Body of pancreas (tissue), 4 donors: Measurements from ENCODE around the gene RASD2. TPM values are rescaled to one million over a fixed set of nuclear protein-coding genes. Genes with fewer than 3 reads are reported as not detected.

Source experiments
- ATAC-seq: fragments of 150-250 bp; one replicate; pipeline ENCODE4 v1.9.1; 2016
- DNase-seq, 4 donors: peaks; one replicate each; pipeline ENCODE4 v3.0.0-alpha.2; 2019
- H3K27ac ChIP-seq, 4 donors: fragments of 200-600 bp; sonication (generic); 1 replicate in 3 of 4; 2 replicates in 1 of 4; pipeline versions ENCODE4 v1.5.1 to v1.6.1; 2016 to 2019; ENCODE audit warnings: mild to moderate bottlenecking in 1 of 4, mixed read lengths in 1 of 4, moderate library complexity in 1 of 4
- H3K27me3 ChIP-seq, 2 donors: fragments of 200-600 bp; sonication (generic); one replicate each; pipeline ENCODE4 v1.6.0; 2016; ENCODE audit warnings: mild to moderate bottlenecking in 1 of 2
- H3K36me3 ChIP-seq, 2 donors: fragments of 200-600 bp; sonication (generic); replicated peaks in 1 of 2; 2 replicates each; pipeline ENCODE4 v1.5.1; 2016; ENCODE audit warnings: low read depth in 2 of 2; ENCODE audit not compliant: insufficient read depth in 1 of 2
- H3K4me1 ChIP-seq: fragments of 200-600 bp; sonication (generic); one replicate; pipeline ENCODE4 v1.6.0; 2016
- H3K4me3 ChIP-seq, 2 donors: fragments of 200-600 bp; sonication (generic); 1 replicate in 1 of 2; 2 replicates in 1 of 2; pipeline ENCODE4 v1.5.1; 2016 to 2019
- H3K9me3 ChIP-seq, 3 donors: fragments of 200-600 bp; sonication (generic); 1 replicate in 2 of 3; 2 replicates in 1 of 3; pipeline ENCODE4 v1.5.1; 2016
- POLR2A ChIP-seq, 3 donors: fragments of 450-650 bp; IDR thresholded peaks; one replicate each; pipeline ENCODE4 v1.6.1; 2016; ENCODE audit warnings: antibody characterized with exemption in 3 of 3, mild to moderate bottlenecking in 2 of 3
- WGBS, 2 donors: methylation state at CpG; one replicate each; pipeline ENCODE4 v1.1.5; 2017; 5-methylcytosine and 5-hydroxymethylcytosine counted together
- intact Hi-C: fragments of 100-400 bp; cut with DNase I; formaldehyde crosslinking; loops from one replicate; pipeline ENCODE4 v1.15.1; 2023
- total RNA-seq, 2 donors: library from RNA; depleted of rRNA; stranded (reverse); fragments of >200 nt; gene quantifications; one replicate each; pipeline ENCODE4 v1.1.0, GENCODE V29; 2016
- TF ChIP-seq, protein P1 (sequence below), 7 experiments: fragments of 450-650 bp in 4 of 7; fragments of 200-600 bp in 3 of 7; sonication (generic) in 3 of 7; IDR thresholded peaks; one replicate each; pipeline ENCODE4 v1.5.1; 2016 to 2019; ENCODE audit warnings: antibody characterized with exemption in 7 of 7

RASD2 gene
- total RNA-seq, 2 donors from 2014 or later, result 0.26 to 3.6 TPM

DNA sequence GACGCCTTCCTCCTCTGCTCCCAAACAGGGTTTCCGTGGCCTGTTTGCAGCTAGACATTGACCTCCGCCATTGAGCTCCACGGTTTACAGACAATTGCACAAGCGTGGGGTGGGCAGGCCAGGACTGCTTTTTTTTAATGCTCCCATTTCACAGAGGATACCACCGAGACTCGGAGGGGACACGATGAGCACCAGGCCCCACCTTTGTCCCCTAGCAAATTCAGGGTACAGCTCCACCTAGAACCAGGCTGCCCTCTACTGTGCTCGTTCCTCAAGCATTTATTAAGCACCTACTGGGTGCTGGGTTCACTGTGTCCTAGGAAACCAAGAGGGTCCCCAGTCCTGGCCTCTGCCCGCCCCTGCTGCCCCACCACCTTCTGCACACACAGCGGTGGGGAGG, 12.2 kb downstream of the RASD2 start:
- ATAC-seq (no peak), DNase-seq (no peak)
- Histone ChIP-seq H3K27ac (no peak overlapping the region), H3K4me1 (no peaks in the 10 kb centered on the region), H3K9me3 (no peaks in the 10 kb centered on the region), H3K27me3 (no peaks in the 10 kb centered on the region), H3K4me3 (no peak overlapping the region), H3K36me3 (no peaks in the 10 kb centered on the region)
- intact Hi-C loops, result no loop called here
- WGBS, 2 donors, result 76 to 83% methylated on average over 5 to 8 of the region's 11 CpGs
- TF ChIP-seq POLR2A (IDR thresholded peaks at IDR 0.05), result no peak
- TF ChIP-seq, protein P1, sequence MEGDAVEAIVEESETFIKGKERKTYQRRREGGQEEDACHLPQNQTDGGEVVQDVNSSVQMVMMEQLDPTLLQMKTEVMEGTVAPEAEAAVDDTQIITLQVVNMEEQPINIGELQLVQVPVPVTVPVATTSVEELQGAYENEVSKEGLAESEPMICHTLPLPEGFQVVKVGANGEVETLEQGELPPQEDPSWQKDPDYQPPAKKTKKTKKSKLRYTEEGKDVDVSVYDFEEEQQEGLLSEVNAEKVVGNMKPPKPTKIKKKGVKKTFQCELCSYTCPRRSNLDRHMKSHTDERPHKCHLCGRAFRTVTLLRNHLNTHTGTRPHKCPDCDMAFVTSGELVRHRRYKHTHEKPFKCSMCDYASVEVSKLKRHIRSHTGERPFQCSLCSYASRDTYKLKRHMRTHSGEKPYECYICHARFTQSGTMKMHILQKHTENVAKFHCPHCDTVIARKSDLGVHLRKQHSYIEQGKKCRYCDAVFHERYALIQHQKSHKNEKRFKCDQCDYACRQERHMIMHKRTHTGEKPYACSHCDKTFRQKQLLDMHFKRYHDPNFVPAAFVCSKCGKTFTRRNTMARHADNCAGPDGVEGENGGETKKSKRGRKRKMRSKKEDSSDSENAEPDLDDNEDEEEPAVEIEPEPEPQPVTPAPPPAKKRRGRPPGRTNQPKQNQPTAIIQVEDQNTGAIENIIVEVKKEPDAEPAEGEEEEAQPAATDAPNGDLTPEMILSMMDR (IDR thresholded peaks at IDR 0.05), result no peak

- no peaks in the 10 kb centered on the region for H3K36me3 ChIP-seq
- no peaks in the 10 kb centered on the region for H3K9me3 ChIP-seq
- intact Hi-C loops, result no loop called here
- TF ChIP-seq, protein P1 (IDR thresholded peaks at IDR 0.05), result no peak
- TF ChIP-seq POLR2A (IDR thresholded peaks at IDR 0.05), result no peak
- DNase-seq (no peak), ATAC-seq (no peak)
- no peaks in the 10 kb centered on the region for H3K27me3 ChIP-seq
- 83 to 85% methylated on average over 2 of the region's 2 CpGs for WGBS, 2 donors
- H3K27ac ChIP-seq, result no peak overlapping the region
- no peaks in the 10 kb centered on the region for H3K4me1 ChIP-seq
- no peak overlapping the region for H3K4me3 ChIP-seq
These were observed 12.7 kb downstream of the RASD2 start for GRCh38 chr22:35553341-35553740.

DNA sequence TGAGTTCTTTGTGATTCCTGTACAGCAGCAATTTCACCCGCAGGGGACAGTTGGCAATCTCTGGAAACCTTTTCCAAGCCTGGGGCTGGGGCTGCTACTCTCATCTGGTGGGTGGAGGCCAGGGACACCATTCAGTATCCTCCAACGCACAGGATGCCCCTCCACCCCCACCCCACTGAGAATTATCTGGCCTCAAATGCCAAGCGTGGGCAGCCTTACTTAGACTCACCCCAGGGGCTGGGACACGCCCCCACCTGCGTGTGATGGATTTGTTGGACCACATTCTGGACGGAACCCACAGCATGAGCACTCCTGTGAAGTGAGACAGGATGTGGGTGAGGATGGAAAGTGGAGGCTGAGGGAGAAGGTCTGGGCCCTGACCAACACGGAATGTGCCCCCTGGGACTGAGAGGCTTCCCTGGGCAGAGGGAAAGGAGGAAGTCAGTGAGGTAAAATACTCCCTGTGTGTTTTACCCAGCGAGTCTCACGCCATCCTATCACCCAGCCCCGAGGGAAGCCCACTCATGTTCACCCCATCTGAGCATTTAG, 13.7 kb downstream of the RASD2 start:
- Histone ChIP-seq H3K27me3 (no peaks in the 10 kb centered on the region), H3K27ac (no peak overlapping the region), H3K4me1 (no peaks in the 10 kb centered on the region), H3K4me3 (no peak overlapping the region), H3K36me3 (no peaks in the 10 kb centered on the region), H3K9me3 (no peaks in the 10 kb centered on the region)
- intact Hi-C loops, result no loop called here
- 52 to 54% methylated on average over 4 to 10 of the region's 10 CpGs for WGBS, 2 donors
- no peak for TF ChIP-seq POLR2A (IDR thresholded peaks at IDR 0.05)
- TF ChIP-seq, protein P1 (IDR thresholded peaks at IDR 0.05), result no peak
- ATAC-seq, result no peak
- no peak for DNase-seq

DNA sequence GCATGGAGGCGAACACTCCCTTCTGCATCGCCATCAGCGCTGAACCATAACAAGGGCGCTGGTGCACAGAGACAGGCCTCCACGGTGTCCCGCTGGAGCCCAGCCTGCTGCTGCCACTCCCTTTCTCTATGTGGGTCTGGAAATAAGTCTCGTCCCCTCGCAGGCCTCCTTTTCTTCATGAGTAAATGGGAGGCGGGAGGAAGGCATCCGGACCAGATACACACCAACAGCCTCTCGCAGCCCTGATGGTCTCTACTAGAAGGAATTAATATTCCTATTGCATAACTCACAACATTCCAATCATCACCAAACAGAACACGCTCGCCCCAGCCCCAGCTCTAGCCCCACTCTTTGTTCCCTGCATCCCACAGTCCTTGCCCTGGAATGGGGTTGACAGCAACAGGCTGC, 14.9 kb downstream of the RASD2 start:
- Histone ChIP-seq H3K4me1 (no peaks in the 10 kb centered on the region), H3K27me3 (no peaks in the 10 kb centered on the region), H3K36me3 (no peaks in the 10 kb centered on the region), H3K27ac (no peak overlapping the region), H3K4me3 (no peak overlapping the region), H3K9me3 (no peaks in the 10 kb centered on the region)
- DNase-seq, result no peak
- intact Hi-C loops, result no loop called here
- ATAC-seq, result no peak
- TF ChIP-seq POLR2A (IDR thresholded peaks at IDR 0.05), result no peak
- TF ChIP-seq, protein P1 (IDR thresholded peaks at IDR 0.05), result no peak
- WGBS, 2 donors, result 74 to 77% methylated on average over 12 to 13 of the region's 13 CpGs

GRCh38 chr22:35555946-35556547, 15.4 kb downstream of the RASD2 start:
- Histone ChIP-seq H3K27ac (no peak overlapping the region), H3K27me3 (no peaks in the 10 kb centered on the region), H3K9me3 (no peaks in the 10 kb centered on the region), H3K4me3 (no peak overlapping the region), H3K36me3 (no peaks in the 10 kb centered on the region), H3K4me1 (no peaks in the 10 kb centered on the region)
- DNase-seq, result no peak
- 50 to 59% methylated on average over 10 of the region's 10 CpGs for WGBS, 2 donors
- intact Hi-C loops, result no loop called here
- ATAC-seq, result no peak
- TF ChIP-seq POLR2A (IDR thresholded peaks at IDR 0.05), result no peak
- TF ChIP-seq, protein P1 (IDR thresholded peaks at IDR 0.05), result no peak
